Measurements from ENCODE around the gene COL5A1.

COL5A1 gene

DNA sequence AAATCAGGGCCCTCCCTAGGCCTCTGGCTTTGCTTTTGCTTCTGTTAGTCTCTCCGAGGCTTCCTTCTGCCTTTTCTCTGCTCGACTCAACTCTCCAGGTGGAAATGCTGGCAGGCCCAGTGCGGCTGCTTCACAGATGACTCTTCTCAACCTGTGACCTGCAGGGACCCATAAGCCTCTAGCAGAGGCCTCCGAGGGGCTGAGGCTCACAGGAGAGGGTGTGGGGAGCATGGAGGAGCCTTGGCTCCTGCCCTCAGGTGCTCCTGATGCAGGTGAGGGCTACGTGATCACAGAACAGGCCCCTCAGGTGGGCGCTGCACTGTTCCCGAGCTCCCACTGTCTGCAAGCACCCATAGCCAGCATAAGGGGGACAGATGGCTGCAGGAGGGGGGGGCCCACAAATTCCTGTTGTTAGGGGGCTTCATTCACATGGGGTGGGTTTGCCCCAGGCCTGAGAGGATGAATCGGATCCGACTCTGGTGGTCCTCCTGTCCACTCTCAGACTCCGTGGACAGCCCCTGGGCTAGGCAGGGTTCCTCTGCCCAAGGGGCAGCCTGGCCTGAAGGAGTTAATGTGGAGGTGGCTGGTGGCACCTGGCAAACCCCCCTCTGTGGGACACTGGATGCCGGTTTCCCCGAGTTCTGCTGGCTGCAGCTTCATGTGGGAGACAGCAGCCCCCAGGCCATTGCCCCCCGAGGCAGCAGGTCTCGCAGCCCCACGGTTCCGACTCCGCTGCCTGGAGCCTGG lies 228.1 kb downstream of the COL5A1 start:
- no peak for DNase-seq

DNA sequence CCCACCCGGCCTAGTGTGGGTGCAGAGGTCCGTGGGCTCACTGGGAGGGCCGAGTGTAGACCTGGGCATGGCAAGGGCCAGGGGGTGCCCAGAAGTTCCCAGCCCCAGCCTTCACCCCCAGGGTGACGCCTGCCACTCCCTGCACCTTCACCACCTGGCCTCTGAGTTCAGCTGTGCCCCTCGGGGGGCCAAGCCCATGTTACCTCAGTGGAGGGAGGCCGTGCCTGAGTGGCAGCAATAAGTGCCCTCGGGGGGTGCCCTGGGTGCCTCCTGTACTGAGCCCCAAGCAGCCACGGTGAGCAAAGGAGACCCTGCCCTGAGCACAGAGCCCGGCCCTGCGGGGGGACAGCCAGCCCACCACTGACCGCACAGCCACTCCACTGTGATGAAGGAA lies 228.7 kb downstream of the COL5A1 start:
- no peak for DNase-seq

DNA sequence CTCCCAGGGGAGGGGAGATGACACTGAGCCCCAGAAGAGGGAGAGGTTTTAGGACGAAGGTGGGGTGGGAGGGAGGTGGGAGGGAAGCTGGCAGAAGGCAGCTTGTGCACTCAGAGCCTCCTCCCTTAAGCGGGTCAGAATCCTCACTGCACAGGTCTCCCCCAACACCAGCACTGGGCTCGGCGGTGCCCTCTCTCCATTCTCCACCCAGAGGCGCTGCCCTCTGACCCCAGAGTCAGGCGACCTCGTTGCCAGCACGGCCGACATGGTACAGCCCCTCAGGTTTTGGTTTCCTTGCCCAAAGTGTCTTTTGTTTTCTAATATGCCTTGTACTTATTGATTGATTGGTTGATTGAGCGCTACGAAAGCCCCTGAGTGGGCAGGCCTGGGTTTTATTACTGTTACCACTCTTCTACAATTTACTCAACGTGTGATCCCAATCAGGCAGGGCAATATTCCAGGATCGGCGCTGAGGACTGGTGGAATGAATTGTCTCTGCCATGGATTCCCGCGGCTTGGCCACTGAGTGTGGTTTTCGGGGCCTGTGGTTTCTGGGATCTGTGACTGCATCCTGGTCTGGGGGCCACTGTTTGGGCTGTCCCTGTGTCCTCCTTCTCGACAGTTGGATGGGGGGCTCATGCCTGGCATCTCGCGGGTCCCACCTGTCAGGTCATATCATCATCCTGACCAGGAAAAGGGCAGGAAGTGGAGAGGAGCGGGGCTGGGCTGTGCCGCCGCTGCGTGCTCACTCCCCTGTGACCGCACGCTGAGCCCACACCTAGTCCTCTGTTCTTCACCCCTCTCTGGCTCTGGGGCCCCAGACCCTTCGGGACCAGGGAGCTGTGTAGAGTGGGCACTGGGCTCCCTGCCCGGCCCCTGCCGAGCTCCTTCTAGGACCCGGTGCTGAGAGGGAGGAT lies 229.4 kb downstream of the COL5A1 start:
- DNase-seq = no peak

DNA sequence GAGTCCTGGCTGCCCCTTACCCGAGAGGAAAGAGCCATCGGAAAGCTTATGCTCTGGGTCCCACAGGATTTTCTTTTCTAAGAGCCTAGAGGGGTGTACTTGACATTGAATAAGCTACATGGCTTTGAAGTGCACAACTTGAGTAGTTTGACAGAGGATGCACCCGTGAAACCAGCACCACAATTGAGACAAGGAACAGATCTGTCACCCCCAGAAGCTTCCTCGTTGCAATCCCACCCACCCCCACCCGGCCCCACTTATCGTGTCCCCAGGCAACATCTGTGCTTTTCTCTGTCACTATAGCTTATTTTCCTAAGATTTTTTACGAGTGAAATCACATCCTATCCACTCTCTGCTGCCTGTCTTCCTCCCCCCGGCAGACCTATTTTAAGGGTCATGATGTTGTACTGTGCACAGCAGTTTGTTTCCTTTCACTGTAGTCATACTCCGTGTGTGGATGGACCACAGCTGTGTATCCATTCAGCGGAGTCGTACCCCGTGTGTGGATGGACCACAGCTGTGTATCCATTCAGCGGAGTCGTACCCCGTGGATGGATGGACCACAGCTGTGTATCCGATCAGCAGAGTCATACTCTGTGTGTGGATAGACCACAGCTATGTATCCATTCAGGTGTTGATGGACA lies 230.2 kb downstream of the COL5A1 start:
- DNase-seq = no peak

DNA sequence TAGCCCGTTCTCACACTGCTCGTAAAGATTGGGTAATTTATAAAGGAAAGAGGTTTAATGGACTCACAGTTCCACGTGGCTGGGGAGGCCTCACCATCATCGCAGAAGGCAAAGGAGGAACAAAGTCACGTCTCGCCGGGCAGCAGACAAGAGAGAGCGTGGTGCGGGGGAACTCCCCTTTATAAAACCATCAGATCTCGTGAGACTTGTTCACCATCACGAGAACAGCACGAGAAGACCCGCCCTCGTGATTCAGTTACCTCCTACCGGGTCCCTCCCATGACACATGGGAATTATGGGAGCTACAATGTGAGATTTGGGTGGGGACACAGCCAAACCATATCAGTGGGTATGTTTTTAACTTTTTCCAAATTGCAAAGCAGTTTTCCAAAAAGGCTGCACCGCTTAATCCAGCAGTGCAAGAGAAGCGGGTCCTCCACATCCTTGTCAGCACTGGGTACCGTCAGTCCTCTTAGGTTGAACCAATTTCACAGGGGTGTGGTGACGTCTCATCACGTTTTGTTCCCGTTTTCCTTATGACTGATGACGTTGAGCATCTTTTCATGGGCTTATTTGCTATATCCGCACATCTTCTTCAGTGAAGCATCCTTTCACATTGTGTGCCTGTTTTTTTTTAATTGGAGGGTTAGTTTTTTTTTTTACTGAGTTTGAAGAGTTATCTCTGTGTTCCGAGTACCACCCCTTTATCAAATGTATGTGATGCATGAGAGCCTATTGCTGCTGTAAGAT lies 231.1 kb downstream of the COL5A1 start:
- no peak for DNase-seq

DNA sequence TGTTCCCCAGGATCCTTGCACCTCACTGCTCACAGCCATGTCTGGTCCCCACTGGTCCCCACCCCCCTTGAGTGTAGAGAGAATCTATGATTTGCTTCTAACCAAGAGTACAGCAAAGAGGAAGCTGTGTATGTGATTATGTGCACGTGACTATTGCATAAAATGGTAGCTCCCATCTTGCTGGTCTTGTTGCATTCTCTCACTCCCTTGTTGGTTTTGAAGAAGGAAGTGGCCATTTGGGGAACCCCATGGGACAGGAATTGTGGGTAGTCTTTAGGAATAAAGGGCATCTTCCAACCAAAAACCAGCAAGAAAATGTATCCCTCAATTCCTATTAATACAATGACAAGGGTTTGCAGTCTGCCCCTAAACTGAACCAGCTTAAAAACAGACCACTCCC lies 233.8 kb downstream of the COL5A1 start:
- DNase-seq = no peak

DNA sequence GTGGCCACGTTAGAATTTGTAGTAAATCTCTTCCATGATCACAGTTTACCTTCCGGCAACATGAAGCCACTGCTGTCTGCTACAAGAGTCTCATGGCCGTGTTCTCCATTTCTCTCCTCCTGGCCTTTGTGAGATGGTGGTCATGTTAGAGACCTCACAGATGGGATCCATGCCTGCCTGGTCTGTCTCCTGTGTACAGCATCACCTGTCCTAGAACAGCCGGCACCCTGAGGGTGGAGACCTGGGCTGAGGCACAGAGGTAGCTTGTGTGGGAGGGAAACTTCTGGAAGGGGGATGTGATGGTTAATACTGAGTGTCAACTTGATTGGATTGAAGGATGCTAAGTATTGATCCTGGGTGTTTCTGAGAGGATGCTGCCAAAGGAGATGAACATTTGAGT lies 235.9 kb downstream of the COL5A1 start:
- no peak for DNase-seq

DNA sequence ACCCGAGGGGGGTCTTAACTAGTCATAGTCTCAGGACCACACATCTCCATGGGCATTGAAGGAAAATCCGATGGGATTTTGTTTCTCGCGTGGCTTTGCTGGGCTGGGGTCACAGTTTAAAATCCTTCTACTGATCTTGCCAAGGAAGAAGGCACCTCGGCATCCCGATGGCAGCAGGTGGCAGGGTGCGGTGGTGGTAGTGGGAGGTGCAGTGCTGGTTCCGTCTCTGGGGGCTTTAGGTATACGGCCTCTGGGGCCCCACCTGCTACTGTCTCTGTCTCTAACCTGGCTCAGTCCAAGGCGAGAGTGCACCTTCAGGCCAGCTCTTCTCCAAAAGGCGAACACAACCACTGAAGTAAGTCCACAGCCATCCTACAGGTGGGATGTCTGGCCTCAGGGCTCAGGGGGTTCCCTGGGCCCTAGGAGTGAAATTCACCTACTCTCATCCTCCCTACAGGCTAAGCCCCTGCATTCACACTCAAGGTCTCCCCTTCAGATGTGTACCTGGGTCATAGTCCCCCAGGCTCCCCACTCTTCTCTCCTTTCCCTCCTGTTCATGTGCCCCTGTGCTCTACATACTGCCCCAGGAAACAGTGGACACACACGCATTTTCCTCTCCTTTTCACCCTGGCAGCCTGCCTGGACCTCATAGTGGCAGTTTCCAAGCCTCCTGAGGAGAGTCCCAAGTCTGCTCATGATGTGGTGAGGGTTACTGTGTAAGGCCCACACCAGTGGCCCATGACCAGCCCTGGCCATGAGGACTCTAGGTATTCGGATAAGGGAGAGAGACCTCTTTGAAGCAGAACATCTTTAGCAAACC lies 238.3 kb downstream of the COL5A1 start:
- DNase-seq = no peak

DNA sequence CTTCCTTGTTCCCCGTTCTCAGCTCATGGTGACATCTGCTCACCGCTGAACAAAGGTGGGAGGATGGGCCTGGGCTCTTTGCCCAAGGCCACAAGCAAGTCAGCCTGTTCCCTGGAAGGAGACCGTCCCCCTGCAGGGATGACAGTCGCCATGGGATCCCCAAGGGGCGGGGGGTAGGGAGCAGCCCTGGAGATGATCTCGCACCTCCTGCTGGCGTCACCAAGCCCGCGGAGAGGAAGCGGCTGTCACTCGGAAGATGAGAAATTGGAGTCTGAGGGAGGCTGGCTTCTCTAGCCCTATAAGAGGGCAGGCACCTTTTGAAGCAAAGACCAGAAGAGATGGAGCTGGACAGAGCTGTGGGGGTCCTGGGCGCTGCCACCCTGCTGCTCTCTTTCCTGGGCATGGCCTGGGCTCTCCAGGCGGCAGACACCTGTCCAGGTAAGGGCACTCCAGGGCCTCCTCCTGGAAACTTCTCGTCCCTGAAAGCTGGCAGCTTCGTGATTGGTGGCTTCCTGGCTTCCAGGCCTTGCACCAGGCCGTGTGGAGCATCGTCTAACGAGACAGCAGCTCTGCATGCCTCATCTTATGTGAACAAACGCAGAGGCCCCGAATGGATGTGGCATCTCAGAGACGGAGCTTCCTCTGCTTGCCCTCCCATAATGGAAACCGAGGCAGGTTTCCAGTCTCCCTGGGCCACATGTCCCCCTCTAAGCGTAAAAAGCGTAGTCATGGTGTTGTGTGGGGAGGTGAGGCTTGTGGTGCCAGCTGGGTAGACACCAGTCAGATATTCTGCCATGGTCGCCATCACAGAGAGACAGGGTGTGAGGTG lies 239.1 kb downstream of the COL5A1 start, which contains the start of gene FCN2:
Gene FCN2, plus strand, starts transcription at position 327 of the 829 bp plus-strand sequence. Its CDS starts 12 bp downstream, at position 339.
- no peak for DNase-seq

DNA sequence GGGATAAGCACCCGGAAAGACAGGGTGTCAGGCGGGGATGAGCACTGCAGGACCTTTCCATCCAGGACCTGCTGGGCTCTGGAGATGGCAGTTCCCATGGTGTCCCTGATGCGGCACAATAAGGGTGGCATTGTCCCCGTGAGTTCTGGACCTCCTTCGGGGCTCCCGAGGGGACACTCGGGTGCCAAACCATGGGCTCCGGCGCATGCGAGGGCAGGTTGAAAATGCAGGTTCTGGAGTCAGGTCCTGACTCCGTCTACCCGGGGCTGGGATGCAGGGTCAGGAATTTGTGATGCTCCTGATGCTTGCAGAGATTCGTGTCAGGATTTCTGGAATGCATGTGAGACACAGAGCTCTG lies 239.7 kb downstream of the COL5A1 start:
- no peak for DNase-seq

DNA sequence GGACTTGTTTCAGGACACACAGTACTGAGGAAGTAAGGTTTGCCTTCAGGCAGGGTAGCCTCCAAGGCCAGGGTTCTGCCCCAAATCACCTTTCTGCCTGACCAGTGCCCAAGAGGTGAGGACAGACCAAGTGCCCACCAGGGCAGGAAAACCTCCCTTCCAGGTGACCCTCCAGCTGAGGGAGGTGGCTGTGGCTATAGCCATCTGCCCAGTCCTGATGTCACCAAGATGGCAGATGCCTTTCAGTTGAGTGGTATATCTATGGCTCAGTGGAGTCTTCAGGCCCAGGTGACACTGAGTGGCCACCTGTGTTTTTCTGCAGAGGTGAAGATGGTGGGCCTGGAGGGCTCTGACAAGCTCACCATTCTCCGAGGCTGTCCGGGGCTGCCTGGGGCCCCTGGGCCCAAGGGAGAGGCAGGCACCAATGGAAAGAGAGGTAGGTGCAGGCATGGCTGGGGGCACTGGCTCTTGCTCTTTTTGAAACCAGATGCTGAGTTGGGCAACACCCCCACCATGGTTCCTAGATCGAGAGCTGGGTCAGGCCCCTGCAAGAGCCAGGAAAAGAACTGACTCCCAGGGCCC lies 240.7 kb downstream of the COL5A1 start:
- DNase-seq = no peak

DNA sequence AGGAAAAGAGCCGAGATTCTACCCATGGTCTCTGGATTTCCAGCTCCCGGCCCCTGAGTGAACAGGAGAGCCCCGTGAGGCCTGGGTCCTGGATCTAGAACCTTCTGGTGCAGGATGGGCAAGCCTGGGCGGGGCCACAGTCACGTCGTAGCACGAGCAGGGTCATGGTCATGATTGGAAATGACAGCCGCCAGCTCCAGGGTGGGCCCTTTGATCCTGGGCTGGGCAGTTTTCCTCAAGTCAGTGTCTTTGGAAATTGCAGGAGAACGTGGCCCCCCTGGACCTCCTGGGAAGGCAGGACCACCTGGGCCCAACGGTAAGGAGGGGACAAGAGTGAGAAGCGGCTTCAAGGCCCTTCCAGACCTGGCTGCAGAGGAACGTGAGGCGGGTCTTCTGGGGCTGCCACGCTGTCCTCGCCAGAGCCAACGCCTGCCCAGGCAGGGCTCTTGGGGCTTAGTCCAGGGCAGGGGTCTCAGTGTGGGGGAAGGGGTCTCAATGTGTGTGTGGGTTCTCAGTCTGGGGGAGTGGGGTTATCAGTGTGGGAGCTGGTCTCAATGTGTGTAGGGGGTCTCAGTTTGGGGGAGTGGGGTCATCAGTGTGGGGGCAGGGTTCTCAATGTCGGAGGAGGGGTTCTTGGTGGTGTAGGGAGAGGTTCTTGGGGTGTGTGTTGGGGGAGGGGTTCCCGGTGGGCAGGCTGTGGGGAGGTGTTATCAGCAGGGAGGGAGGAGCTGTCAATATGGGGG lies 241.6 kb downstream of the COL5A1 start:
- no peak for DNase-seq

DNA sequence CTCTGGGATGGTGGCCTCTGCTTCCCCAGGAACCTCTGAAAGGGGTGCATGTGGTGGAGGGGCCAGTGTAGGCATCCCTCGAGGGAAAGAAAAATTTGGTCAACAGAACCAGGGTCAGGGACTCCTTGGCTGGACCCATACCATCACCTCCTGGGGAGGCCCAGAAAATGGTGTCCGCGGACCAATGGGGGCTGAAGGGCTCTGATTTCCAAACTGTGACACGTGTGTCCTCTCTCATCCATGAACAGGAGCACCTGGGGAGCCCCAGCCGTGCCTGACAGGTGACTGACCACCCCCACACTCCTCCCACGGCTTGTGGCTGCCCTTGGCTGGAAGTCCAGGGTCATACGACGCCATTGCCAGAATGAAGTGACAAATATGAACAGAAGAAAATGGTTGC lies 242.9 kb downstream of the COL5A1 start:
- no peak for DNase-seq

DNA sequence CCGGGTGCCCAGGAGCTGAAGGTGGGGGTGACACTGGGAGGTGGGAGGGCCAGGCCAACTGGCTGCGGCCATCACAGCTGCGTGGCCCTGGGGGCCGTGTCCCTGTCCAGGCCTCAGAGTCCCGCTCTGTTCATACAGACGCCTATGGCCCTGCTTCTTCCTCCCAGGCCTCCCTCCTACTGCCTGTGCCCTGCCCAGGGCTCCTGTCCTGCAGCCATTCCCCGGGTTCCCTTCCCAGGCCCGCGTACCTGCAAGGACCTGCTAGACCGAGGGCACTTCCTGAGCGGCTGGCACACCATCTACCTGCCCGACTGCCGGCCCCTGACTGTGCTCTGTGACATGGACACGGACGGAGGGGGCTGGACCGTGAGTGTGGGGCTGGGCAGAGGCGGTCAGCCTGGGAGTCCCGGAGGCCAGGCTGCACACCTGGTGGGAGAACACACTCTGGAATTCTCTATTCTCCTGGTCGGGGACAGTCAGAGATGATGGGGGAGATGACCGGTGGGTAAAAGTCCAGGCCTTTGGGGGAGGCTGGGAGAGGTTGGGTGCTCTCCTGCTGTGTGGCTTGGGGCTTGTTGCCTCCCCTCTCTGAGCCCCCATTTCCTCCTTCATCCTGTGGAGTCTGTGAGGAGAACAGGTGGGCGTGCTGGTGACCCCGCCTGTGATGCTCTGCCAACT lies 243.5 kb downstream of the COL5A1 start:
- no peak for DNase-seq

DNA sequence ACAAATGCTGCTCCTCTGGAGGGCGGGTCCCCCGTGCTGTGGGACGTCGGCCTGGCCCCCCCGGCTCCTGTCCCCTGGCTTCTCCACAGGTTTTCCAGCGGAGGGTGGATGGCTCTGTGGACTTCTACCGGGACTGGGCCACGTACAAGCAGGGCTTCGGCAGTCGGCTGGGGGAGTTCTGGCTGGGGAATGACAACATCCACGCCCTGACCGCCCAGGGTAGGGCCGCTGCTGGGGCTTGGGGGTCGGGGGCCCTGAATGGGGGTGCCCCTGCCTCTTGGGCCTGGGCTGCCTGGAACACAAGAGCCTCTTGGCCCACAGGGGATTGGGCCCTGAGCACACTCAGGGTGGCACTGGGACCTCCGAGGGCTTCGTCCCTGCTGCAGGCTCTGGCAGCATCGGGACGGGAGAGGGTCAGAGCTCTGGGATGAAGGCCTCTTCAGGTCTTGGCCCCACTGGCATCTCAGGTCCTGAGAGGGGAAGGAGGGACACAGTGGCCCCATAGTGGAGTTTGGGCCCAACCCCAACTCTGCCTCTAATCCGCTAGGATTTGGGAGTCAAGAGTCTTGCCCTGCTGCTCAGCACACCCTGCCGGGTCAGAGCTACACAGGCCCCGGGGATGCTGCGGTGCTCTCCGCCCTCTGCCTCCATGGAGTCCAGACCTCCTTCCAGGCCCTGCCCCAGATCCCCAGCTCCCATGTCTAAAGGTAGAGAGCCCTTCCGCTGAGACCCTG lies 244.2 kb downstream of the COL5A1 start:
- no peak for DNase-seq

DNA sequence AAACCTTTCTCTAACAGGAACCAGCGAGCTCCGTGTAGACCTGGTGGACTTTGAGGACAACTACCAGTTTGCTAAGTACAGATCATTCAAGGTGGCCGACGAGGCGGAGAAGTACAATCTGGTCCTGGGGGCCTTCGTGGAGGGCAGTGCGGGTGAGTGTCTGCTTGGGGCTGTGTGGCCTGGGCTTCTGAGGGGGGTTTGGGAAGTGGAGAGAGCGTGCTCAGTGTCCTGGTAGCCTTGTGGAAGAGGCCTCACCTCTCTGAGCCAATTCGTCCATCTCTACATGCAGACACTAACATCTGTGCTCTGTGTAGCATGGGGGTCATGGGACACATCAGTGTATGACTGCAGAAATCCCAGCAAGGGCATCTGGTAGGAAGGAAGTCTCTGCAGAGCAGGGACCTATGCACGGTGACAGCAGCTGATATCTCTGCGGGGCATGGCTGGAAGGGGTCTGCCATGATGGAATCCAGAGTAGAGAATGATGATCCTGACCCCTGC lies 244.9 kb downstream of the COL5A1 start:
- no peak for DNase-seq

DNA sequence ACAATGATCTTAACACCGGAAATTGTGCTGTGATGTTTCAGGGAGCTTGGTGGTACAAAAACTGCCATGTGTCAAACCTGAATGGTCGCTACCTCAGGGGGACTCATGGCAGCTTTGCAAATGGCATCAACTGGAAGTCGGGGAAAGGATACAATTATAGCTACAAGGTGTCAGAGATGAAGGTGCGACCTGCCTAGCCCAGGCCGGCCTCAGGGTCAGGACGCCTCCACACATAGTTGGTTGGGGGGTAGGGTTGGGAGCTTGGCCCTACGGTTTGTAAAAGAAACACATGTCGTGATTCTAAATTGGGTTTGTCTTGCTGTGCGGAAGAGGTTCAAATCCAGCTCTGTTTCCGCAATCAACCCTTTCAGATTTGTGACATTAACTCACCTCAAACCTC lies 245.6 kb downstream of the COL5A1 start:
- no peak for DNase-seq
